ENCODE measurements around the gene ADAMTS17.

Gene ADAMTS17

GRCh38 chr15:100106732-100107131 is 235.0 kb downstream of the ADAMTS17 start:
- H2AFZ ChIP-seq (ENCODE audit: low read depth, low read length): no peak overlapping the region
- no peak overlapping the region for H3K27ac ChIP-seq (ENCODE audit: low read length)
- peaks cover 88% of the 10 kb centered on the region for H3K36me3 ChIP-seq (ENCODE audit: insufficient read depth, low read length)
- H3K27me3 ChIP-seq (ENCODE audit: insufficient read depth, low read length, poor library complexity): no peaks in the 10 kb centered on the region
- no peak overlapping the region for H3K4me2 ChIP-seq (ENCODE audit: insufficient read depth, low read length)
- no peak for TF ChIP-seq EZH2 (IDR thresholded peaks at IDR 0.05; ENCODE audit: borderline replicate concordance, low read depth, low read length, severe bottlenecking)
- no peak for TF ChIP-seq CTCF (IDR thresholded peaks at IDR 0.05; ENCODE audit: borderline replicate concordance, extremely low read depth, low read length, poor library complexity, severe bottlenecking)
- peaks cover 8% of the 10 kb centered on the region; the same call in 1 of the 2 replicates for H4K20me1 ChIP-seq (ENCODE audit: insufficient read depth, low read length)
- no peaks in the 10 kb centered on the region for H3K9me3 ChIP-seq (ENCODE audit: insufficient read depth, low read length, severe bottlenecking)
- no peak for ATAC-seq (ENCODE audit: insufficient read depth, low read depth)
- no peak overlapping the region for H3K4me3 ChIP-seq (ENCODE audit: low read depth in 1 of 2, low read length in 2 of 2)
- H3K9ac ChIP-seq (ENCODE audit: low read depth, low read length): no peak overlapping the region
- H3K4me1 ChIP-seq (ENCODE audit: insufficient read depth, low read length): no peaks in the 10 kb centered on the region
- DNase-seq: no peak
- no peaks in the 10 kb centered on the region for H3K79me2 ChIP-seq (ENCODE audit: insufficient read depth, low read length)

- peaks cover 8% of the 10 kb centered on the region; the same call in 1 of the 2 replicates for H4K20me1 ChIP-seq (ENCODE audit: insufficient read depth, low read length)
- TF ChIP-seq EZH2 (IDR thresholded peaks at IDR 0.05; ENCODE audit: borderline replicate concordance, low read depth, low read length, severe bottlenecking) (no peak), CTCF (IDR thresholded peaks at IDR 0.05; ENCODE audit: borderline replicate concordance, extremely low read depth, low read length, poor library complexity, severe bottlenecking) (no peak)
- H3K79me2 ChIP-seq (ENCODE audit: insufficient read depth, low read length): no peaks in the 10 kb centered on the region
- no peak overlapping the region for H3K9ac ChIP-seq (ENCODE audit: low read depth, low read length)
- no peaks in the 10 kb centered on the region for H3K27me3 ChIP-seq (ENCODE audit: insufficient read depth, low read length, poor library complexity)
- DNase-seq: no peak
- H2AFZ ChIP-seq (ENCODE audit: low read depth, low read length): no peak overlapping the region
- H3K4me1 ChIP-seq (ENCODE audit: insufficient read depth, low read length): no peaks in the 10 kb centered on the region
- no peak overlapping the region for H3K4me3 ChIP-seq (ENCODE audit: low read depth in 1 of 2, low read length in 2 of 2)
- H3K27ac ChIP-seq (ENCODE audit: low read length): no peak overlapping the region
- ATAC-seq (ENCODE audit: insufficient read depth, low read depth): no peak
- peaks cover 73% of the 10 kb centered on the region for H3K36me3 ChIP-seq (ENCODE audit: insufficient read depth, low read length)
- no peaks in the 10 kb centered on the region for H3K9me3 ChIP-seq (ENCODE audit: insufficient read depth, low read length, severe bottlenecking)
- no peak overlapping the region for H3K4me2 ChIP-seq (ENCODE audit: insufficient read depth, low read length)
Observed at GRCh38 chr15:100105101-100105500, 236.7 kb downstream of the ADAMTS17 start.

- Histone ChIP-seq H3K27ac (ENCODE audit: low read length) (no peak overlapping the region), H3K4me1 (ENCODE audit: insufficient read depth, low read length) (no peaks in the 10 kb centered on the region), H3K4me2 (ENCODE audit: insufficient read depth, low read length) (no peak overlapping the region), H3K9ac (ENCODE audit: low read depth, low read length) (no peak overlapping the region), H2AFZ (ENCODE audit: low read depth, low read length) (no peak overlapping the region), H3K27me3 (ENCODE audit: insufficient read depth, low read length, poor library complexity) (no peaks in the 10 kb centered on the region), H3K79me2 (ENCODE audit: insufficient read depth, low read length) (no peaks in the 10 kb centered on the region), H3K9me3 (ENCODE audit: insufficient read depth, low read length, severe bottlenecking) (no peaks in the 10 kb centered on the region), H3K36me3 (ENCODE audit: insufficient read depth, low read length) (peaks cover 70% of the 10 kb centered on the region), H3K4me3 (ENCODE audit: low read depth in 1 of 2, low read length in 2 of 2) (no peak overlapping the region), H4K20me1 (ENCODE audit: insufficient read depth, low read length) (peaks cover 8% of the 10 kb centered on the region; the same call in 1 of the 2 replicates)
- ATAC-seq (ENCODE audit: insufficient read depth, low read depth): no peak
- TF ChIP-seq CTCF (IDR thresholded peaks at IDR 0.05; ENCODE audit: borderline replicate concordance, extremely low read depth, low read length, poor library complexity, severe bottlenecking) (no peak), EZH2 (IDR thresholded peaks at IDR 0.05; ENCODE audit: borderline replicate concordance, low read depth, low read length, severe bottlenecking) (no peak)
- DNase-seq: no peak
Observed at GRCh38 chr15:100104245-100104644, 237.5 kb downstream of the ADAMTS17 start.

- no peak overlapping the region for H3K27ac ChIP-seq (ENCODE audit: low read length)
- H2AFZ ChIP-seq (ENCODE audit: low read depth, low read length): no peak overlapping the region
- H3K79me2 ChIP-seq (ENCODE audit: insufficient read depth, low read length): no peaks in the 10 kb centered on the region
- no peak overlapping the region for H3K4me2 ChIP-seq (ENCODE audit: insufficient read depth, low read length)
- H3K27me3 ChIP-seq (ENCODE audit: insufficient read depth, low read length, poor library complexity): no peaks in the 10 kb centered on the region
- H3K4me3 ChIP-seq (ENCODE audit: low read depth in 1 of 2, low read length in 2 of 2): no peak overlapping the region
- peaks cover 65% of the 10 kb centered on the region for H3K36me3 ChIP-seq (ENCODE audit: insufficient read depth, low read length)
- no peak overlapping the region for H3K9ac ChIP-seq (ENCODE audit: low read depth, low read length)
- peaks cover 5% of the 10 kb centered on the region; the same call in 1 of the 2 replicates for H4K20me1 ChIP-seq (ENCODE audit: insufficient read depth, low read length)
- H3K4me1 ChIP-seq (ENCODE audit: insufficient read depth, low read length): no peaks in the 10 kb centered on the region
- ATAC-seq (ENCODE audit: insufficient read depth, low read depth) (no peak), DNase-seq (no peak)
- no peak for TF ChIP-seq EZH2 (IDR thresholded peaks at IDR 0.05; ENCODE audit: borderline replicate concordance, low read depth, low read length, severe bottlenecking)
- TF ChIP-seq CTCF (IDR thresholded peaks at IDR 0.05; ENCODE audit: borderline replicate concordance, extremely low read depth, low read length, poor library complexity, severe bottlenecking): no peak
- no peaks in the 10 kb centered on the region for H3K9me3 ChIP-seq (ENCODE audit: insufficient read depth, low read length, severe bottlenecking)
Observed at GRCh38 chr15:100103828-100104227, 237.9 kb downstream of the ADAMTS17 start.
